CD4-positive, alpha-beta T cell treated with Interleukin-4 for 1 hour (primary cell): ENCODE results near the gene RBMS1.

Experiments
- DNase-seq, 2 donors: peaks; one replicate each; pipeline ENCODE4 v3.0.0-alpha.2; 2020 to 2022

The RBMS1 gene, protein sequence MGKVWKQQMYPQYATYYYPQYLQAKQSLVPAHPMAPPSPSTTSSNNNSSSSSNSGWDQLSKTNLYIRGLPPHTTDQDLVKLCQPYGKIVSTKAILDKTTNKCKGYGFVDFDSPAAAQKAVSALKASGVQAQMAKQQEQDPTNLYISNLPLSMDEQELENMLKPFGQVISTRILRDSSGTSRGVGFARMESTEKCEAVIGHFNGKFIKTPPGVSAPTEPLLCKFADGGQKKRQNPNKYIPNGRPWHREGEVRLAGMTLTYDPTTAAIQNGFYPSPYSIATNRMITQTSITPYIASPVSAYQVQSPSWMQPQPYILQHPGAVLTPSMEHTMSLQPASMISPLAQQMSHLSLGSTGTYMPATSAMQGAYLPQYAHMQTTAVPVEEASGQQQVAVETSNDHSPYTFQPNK

DNA sequence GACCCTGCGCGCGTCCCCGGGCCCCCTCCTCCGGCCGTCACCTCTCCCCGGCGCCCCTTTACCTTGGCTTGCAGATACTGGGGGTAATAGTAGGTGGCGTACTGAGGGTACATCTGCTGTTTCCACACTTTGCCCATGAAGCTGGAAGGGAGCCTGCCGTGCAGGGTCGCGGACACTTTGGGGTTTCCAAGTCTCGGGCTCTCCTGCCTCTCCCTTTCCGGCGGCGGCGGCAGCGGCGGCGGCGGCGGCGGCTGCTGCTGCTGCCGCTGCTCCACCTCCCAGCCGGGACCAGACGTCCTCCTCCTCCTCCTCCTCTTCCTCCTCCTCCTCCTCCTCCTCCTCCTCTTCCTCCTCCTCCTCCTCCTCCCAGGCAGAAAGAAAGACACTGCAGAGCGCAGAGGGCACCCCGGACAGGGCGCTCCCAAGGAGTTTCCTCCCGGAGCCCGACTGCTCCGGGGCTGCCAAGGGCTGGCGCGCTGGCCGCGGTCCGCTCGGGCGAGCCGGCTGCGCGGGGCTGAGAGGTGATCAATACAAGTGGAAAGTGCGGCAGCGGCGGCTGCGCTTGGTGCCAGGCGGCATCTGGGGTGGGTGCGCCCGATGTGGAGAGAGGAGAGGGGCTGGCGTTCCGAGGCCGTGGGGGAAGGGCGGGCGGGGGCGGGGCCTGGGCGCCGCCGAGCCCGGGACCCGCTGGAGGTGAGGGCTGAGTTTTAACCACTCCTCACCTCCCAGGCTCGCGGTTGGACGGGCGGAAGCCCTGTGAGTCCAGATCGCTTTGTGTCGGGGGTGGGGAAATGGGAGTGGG is at the start of gene RBMS1:
TSS of gene RBMS1 (minus strand) at position 581 of the 802 bp plus-strand sequence. CDS start at position 137, 444 bp downstream.
- peak; percentile 42 to 54 for DNase-seq

DNA sequence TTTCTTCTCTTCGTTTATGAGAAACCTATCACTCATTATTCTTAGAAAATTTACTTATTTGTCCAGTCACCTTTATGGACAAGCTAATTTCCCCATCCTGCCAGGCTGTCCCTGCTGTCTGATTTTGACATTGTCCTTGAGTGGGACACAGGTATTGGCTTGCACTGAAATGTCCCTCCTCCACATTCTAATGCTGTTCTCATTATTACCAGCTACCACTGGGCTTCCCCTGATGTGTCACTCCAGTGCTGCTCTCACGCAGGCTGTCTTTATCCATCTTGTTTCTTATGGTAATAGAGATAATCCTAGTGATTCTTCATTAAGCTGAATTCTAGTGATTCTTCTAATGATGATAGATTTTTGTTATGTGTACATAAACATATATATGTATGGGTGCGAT is 48.1 kb upstream of the RBMS1 start:
- no peak for DNase-seq

DNA sequence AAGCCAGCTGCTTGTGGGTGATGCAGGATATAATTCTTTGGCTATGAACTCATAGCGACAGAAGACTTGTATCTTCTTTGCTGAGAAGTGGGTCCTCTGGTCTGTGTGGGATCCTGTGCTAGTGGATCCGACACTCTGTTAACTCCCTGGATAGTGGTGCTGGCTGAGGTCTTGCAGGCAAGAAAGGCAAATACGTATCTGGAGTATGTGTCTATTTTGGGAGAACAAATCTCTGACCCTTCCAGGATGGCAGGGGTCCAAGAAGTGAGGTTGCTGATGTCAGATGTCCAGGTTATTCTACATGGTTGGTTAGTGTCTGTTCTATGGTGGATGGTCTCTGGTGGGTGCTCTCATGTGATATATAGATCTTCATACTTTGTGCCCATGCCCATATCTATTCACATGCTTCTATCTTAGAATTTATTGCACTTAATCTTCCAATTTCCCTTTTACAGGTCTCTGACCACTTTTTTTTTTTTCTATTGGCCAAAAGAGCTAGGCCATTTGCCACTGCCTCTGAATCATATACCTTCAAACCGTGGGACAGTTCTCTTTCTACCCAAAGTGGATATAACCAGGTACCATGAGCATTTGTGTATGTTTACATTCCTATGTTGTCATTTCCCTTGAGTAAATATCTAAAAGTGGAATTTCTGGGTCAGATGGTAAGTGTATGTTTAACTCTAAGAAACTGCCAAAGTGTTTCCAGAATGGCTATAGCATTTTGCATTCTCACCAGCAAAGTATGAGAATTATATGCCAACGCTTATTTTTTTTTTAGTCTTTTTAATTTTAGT is 45.1 kb upstream of the RBMS1 start:
- DNase-seq: no peak

DNA sequence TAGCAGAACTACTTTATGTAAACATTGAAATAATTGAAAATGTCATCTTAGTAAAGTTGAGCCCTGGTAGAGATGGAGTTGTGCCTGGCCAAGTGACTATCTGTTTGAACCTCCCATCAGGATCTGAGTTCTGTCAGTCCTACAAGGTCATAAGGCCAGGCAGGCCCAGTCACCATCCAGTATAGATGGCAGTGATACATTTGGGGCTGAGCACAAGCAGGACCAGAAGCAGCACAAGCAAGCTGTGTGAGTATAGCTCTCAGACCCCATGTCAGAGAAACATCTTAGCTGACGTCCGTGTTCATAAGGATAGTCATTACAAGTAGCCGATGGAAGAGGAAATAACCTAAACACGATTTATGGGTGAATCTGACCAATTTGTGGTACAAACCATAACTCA is 44.5 kb upstream of the RBMS1 start:
- no peak for DNase-seq

DNA sequence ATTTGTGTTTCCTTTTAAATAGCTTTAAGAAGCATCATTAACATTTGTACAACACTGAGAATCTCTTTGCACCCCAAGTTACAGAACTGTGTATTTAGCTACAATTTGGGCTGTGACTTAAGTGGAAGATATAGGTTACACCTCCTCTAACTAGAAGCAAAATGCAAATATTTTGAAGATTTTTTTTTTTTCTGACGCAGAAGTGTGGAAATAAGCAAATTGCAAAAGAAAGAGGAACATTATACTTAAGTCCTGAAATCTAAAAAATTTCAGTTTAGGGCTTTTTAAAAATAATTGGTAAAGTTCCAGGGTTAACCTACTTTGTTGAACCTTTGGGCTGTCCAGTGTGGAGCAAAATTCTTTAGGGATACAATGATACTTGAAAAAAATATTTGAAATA is 41.4 kb upstream of the RBMS1 start:
- no peak for DNase-seq

DNA sequence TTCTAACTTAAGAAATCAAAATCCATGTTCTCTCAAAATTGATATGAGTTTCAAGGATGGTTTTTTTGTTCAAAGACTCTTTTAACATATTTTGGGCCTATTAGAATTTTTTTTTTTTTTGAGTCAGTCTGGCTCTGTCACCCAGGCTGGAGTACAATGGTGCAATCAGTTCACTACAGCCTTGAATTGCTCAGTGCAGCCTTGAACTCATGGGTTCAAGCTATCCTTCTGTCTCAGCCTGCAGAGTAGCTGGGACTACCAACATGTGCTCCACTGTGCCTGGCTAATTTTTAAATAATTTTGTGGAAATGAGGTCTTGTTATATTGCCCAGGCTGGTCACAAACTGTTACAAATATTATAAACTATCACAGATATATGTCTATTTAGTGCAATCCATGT is 40.6 kb upstream of the RBMS1 start:
- DNase-seq: no peak

DNA sequence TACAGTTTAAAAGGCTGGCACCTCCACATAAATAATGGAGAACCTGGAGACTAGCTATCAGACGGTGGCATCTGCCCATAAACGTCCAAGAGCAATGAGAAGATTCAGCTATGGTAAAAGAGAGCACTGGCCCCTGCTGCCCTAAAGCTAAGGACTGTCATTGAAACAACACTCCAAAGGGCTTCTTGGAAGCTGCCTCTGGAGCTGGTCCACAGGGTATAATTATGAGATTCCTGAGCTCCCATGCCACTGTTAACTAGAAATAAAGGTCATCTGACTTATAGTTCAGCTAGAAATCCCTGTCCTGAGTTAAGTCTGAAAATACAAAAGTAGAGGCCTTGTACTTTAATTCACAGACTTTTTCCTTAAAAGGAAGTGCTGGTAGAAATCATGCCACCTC is 39.9 kb upstream of the RBMS1 start:
- no peak for DNase-seq

DNA sequence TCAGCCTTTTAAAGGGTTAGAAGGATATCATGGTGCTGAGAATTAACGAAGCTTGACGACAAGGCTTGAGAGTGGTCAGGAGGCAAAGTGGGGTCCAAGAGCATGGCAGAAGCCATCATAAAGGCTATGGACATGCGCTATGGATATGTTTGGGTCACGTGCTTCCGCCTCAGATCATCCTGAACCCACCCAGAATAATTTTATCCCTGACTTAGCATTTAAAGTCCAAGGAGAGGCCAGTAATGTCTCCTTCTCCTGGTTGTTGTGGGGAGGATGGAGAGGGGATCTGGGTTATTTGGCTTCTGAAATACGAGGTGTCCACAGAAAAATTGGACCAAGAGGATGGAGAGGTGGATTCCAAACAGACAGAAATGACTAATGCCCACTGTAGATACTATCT is 38.8 kb upstream of the RBMS1 start:
- no peak for DNase-seq

DNA sequence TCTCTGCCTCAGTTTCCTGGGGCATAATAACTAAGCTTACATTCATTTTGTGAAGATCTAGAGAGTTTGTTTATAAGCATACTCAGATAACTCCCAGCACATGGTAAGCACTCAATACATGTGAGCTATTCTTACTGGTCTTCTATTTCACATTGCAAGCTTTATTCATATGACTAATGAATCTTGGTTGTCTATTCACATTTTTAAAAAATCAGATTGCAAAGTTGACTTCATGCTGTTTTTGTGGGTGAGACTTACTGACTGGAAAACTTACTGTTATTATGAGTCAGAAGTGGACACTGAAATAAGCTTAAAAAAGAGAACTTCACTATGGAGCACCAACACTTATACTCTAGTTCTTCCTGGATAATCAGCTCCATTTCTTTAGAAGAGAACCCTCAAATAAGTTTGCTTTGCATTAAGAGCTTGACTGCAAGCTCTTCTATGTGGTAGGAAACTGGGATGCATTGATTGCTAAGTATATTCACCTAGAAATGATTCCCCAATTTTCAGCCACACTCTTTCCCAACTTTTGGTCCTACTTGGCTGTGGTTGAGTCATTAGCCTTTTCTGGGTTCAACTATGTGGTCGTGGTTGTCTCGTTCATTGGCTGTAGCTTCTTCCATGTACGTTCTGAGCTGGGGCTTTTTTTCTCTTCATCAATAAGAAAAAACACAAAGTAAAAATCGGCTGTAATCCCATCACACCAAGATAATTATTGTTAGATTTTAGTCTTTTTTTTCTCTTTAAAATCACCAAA is 29.5 kb upstream of the RBMS1 start:
- DNase-seq: no peak

DNA sequence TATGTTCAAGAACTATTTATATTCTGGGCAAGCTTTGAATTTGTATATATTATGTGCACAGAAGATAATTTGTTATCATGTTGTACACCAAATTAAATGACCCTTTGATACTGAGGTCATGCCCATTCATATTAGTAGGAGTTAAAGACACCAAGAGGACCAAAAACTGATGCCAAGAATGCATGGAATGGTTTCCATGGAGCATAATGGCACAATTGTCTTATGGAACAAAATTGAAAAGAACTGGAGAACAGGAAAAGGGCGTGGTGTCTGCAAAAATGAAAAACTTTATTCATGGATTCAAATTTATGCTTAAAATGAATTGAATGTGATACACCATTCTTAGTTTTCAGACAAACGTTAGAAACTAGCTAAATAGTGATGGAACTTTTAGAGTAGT is 24.1 kb upstream of the RBMS1 start:
- no peak for DNase-seq

DNA sequence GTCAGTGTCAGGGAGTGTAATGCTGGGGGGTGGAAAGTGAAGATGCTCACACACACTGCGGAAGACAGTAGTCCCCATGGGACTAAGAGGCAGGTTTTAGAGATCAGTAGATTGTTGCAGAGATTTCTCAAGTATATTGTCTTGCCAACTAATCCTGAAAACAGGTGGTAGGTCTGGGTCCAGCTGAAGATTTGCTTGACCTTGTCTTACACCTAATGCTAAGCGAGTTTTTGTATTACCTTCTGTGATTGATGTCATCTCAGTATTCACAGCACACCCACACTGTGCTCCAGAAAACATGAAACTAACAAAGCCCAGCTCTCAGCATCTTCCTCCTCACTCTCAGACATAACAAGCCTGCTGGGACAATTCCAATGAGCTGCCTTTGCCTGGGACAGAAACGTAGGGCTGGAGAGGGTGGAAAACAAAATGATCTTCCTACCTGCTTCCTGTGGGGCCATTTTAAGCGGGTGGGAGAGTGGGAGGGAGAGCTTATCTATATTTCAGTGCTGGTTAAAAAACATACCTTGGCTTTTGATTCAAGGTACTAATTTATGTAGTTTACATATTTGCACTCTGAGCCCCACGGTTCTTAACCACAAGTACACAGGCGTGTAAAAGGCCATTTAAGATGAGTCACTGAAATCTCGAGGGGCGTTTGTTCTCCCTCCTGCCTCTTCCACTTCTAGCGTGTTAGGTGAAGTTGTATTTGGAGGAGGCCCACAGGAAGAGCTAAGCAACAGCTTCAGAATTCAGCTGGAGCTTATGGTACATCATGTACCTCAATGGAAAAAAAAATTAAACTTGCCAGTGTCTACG is 23.1 kb upstream of the RBMS1 start:
- no peak for DNase-seq

DNA sequence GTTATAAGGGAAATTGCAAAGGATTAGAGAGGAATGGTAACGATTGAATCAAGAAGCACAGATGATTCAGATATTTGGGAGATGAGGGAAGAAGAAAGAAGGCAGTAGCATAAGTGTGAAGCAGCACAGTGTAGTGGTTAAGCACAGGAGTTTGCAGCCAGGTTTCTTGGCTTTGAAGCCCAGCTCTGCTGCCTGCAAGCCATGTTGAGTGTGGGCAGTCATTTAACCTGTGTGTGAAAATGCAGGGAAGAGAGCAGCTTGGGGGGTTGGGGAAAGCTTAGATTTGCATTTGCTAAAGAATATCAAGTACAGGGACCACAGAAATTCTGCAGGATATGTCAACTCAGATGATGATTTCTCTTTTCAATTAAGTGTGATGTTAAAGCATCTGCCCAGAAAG is 21.5 kb upstream of the RBMS1 start:
- no peak for DNase-seq

DNA sequence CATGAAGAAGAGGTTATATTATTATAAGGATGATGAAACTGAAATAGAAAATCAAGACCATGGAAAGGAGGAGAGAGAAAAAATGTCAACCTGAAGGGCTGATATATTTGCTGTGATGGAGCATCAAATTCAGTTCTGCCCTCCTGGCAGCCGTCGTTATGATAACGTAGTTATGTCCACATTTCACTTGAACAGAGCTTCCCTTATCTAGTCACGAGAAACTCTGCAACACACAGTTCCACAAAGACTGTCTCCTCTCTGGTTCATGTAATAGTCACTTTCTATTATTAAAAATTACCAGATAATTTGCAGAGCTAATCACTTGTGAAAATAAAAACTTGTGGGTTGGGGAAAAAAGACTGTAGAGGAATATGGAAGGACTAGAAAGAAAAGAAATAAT is 19.5 kb upstream of the RBMS1 start:
- DNase-seq: no peak

DNA sequence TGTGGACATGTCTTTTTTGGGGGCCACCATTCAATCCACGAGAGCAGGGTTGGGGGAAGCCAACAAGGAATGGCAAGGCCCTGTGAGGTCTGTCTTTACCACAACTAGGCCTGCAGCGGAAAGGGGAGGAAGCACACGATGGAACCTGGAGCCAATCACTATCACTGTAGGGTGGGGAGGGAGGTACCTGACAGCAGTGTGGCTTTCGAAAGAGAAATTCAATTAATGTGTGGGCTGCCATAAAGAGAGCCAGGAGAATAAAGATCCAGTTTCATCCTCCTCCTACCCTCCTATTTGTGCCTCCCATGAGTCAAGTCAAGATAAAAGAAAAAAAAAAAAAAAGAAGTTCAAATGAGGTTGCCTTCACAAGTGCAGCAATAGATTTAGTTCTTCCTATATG is 18.9 kb upstream of the RBMS1 start:
- DNase-seq: no peak

DNA sequence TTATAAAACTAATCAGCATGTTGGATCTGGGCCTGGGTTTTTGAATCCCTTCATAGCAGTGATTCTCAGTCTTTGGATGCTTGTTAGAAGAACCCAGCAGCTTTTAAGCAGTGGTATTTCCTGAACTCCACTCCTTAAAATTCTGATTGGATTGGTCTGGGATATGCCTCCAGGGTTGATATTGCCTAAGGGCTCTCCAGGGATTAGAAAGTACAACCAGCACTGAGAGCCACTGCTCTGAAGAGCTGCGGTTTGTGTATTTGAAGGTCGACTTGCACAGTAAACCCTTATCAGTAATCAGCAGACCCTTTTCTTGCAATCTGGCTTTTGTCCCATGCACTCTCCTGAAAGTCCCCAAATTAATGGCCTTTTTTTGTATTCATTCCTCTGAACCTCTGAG is 17.0 kb upstream of the RBMS1 start:
- DNase-seq: no peak

DNA sequence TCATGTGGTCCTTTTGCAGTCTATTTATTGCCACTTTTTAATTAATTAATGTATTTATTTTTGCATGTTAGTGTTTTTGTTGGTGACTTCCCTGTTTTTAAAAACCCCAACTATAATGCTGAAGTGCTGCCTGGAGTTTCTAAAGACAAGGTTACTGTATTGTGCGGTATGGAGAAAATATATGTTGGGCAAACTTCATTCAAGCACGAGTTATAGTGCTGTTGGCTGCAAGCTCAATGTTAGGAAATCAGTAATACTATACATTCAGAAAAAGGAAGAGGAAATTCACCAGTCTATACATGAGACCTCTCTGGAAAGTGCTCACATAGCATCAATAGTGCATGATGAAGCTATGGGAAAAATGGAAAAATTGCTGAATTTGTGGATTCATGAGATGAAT is 15.4 kb upstream of the RBMS1 start:
- DNase-seq: no peak

DNA sequence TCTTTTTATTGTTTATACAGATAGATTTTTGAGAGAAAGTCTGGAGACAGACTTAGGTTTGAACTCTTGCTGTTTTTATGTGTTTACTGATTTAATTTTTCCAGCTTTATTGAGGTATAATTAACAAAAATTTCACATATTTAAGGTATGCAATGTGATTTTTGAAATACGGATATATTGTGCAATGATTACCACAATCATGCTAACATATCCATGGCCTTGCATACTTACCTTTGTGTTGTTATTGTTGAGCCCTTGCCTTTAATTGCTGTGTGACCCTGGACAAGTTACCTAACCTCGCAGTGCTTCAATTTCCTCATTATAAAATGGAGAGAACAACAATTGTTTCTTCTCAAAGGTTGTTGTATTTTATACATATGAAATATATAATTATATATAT is 13.9 kb upstream of the RBMS1 start:
- no peak for DNase-seq

DNA sequence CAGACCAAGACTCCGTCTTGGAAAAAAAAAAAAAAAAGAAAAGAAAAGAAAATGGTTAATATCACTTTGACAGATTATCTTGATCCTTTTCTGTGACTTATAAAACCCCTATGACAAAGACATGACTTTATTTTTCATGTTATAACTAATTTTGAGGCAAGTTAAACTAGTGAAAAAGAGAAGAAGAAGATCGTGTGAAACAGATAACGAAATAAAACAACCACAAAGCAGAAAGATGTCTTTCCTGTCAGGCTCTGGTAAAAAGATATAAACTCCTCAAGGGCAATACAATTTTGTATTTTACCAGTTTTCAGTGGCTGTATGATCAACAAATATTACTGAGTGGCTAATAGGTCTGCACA is 13.4 kb upstream of the RBMS1 start:
- DNase-seq: no peak

DNA sequence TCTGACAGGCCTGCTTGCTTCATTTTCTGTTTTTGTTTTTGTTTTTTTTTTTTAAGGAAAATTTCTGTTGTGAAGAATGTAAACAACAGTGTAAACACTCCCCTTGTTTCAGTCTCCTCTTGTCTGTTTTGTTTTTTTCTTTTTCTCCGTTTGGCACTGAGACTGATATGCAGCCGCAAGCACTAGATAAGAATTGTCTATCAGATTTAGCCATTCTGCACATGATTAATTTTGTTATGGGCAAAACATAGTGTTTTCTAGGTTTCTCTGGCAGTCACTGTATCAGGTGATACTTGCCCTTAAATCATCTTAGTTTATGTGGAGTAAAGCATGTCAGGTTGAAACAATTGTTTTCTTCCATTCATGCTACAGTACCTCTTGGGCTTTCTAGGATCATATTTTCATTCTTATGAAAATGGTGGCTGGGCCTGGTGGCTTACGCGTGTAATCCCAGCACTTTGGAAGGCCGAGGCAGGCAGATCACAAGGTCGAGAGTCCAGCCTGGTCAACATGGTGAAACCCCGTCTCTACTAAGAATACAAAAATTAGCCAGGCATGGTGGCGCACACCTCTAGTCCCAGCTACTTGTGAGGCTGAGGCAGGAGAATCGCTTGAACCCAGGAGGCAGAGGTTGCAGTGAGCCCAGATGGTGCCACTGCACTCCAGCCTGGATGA is 12.9 kb upstream of the RBMS1 start:
- DNase-seq: no peak

DNA sequence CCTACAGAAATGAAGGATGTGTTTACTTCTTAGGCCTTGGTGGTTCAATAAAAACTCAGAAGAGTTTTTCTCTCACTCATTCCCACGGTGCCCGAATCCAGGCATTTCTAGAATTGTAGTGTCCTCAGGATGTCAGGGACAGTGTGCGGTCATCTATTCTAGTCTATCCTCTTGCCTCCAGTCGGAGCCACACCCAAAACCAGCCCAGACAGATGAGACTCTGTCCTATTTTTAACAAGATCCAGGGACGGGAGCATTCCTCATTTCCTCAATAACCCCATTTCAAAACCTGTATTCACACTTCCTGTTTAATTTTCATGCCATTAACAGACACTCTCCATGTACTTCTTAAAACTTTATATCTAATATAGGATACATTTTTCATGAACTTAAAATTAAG is 11.6 kb upstream of the RBMS1 start:
- no peak for DNase-seq

DNA sequence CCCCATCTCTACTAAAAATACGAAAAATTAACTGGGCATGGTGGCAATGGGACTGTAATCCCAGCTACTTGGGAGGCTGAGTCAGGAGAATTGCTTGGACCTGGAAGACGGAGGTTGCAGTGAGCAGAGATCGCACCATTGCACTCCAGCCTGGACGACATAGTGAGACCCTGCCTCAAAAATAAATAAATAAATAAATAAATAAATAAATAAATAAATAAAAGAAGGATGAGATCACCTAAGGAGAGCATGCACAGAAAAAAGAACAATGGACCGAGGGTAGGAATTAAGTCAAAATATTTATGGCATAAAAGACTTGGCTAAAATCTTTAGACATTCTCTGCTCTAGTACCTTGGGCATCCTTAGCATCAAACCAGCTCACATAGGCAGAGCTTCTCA is 8.9 kb upstream of the RBMS1 start:
- no peak for DNase-seq
